NCI-H1105 (cell line): ENCODE data around the gene FBXL4.

Experiments
- DNase-seq: peaks from one replicate; lab custom pipeline; 2025; lab: John Stamatoyannopoulos, UW

The FBXL4 gene

GRCh38 chr6:98880486-98880885 is 67.3 kb downstream of the FBXL4 start:
- peak; percentile 21 for DNase-seq

GRCh38 chr6:98877250-98877649 is 70.5 kb downstream of the FBXL4 start:
- no peak for DNase-seq

GRCh38 chr6:98875375-98875774 is 72.4 kb downstream of the FBXL4 start:
- DNase-seq, result no peak

GRCh38 chr6:98871821-98872220 is 75.9 kb downstream of the FBXL4 start:
- DNase-seq, result no peak

- no peak for DNase-seq
Measured at GRCh38 chr6:98871057-98871456, 76.7 kb downstream of the FBXL4 start.

- no peak for DNase-seq
Measured at GRCh38 chr6:98864497-98864896, 83.2 kb downstream of the FBXL4 start.

- no peak for DNase-seq
Measured at GRCh38 chr6:98848539-98849242, 99.1 kb downstream of the FBXL4 start.

GRCh38 chr6:98847779-98848538 is 99.8 kb downstream of the FBXL4 start:
- DNase-seq, result no peak

- DNase-seq, result no peak
Measured at GRCh38 chr6:98847416-98847778, 100.3 kb downstream of the FBXL4 start.

- no peak for DNase-seq
Measured at GRCh38 chr6:98846021-98846380, 101.7 kb downstream of the FBXL4 start.

- DNase-seq, result peak; percentile 87
Measured at GRCh38 chr6:98845211-98846020, 102.3 kb downstream of the FBXL4 start.

GRCh38 chr6:98844244-98845210 is 103.2 kb downstream of the FBXL4 start:
- DNase-seq, result no peak

GRCh38 chr6:98843271-98844243 is 104.2 kb downstream of the FBXL4 start:
- no peak for DNase-seq

GRCh38 chr6:98842342-98843180 is 105.2 kb downstream of the FBXL4 start:
- DNase-seq, result no peak

GRCh38 chr6:98841621-98842341 is 106.0 kb downstream of the FBXL4 start:
- no peak for DNase-seq

- DNase-seq, result no peak
Measured at GRCh38 chr6:98840996-98841513, 106.7 kb downstream of the FBXL4 start.

- no peak for DNase-seq
Measured at GRCh38 chr6:98840385-98840784, 107.4 kb downstream of the FBXL4 start.

- DNase-seq, result peak; percentile 15
Measured at GRCh38 chr6:98839781-98840361, 107.9 kb downstream of the FBXL4 start.
